Measurements from ENCODE around the gene C1R. TPM values are rescaled to one million over a fixed set of nuclear protein-coding genes. Genes with fewer than 3 reads are reported as not detected.
A peak's percentile ranks its signal among the peaks of the same experiment; 100 is the strongest.

The C1R gene
- total RNA-seq, 1 donor from 2014 or later, result 35.1 TPM

DNA sequence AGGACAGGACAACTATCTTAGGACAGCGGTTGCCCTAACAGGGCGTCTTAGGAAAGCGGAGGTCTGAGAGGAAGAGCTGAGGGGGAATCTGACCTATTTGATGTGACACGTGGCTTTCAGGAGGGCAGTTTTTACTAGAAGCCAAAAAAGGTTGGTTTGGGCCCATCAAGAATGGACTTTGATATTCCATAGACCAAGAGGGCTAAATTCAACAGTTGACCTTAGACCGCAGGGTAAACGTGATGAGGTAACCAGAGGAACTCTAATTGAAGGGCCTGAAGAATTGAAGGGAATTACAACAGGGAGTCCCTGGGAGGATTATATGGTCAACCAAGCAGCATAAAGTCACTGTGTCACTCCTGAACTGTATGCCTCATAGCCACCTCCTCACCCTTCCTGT is 20.2 kb downstream of the C1R start:
- Mint-ChIP-seq H3K27me3 (ENCODE audit: unreplicated experiment) (peaks cover 44% of the 10 kb centered on the region), H3K36me3 (ENCODE audit: unreplicated experiment) (no peaks in the 10 kb centered on the region)

DNA sequence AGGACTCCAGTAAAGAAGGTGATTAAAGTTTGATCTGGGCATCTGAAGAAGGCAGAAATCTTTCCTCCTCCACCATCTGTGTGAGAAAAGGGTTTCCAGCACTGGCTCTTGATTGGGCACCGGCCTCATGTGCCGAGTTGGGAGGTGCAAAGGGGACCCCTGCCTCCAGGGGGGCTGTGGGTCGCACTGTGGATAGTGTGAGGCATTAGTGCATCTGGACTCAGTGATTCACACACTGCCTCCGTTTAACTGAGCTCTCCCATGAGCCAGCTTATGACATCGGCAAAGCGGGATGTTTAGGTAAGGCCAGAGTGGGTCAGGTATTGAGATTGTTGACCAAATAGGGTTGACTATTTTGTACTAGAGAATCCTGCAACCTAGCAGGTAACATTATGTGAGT is 22.9 kb downstream of the C1R start:
- H3K27me3 Mint-ChIP-seq (ENCODE audit: unreplicated experiment), result peaks cover 36% of the 10 kb centered on the region
- TF ChIP-seq, protein P1, sequence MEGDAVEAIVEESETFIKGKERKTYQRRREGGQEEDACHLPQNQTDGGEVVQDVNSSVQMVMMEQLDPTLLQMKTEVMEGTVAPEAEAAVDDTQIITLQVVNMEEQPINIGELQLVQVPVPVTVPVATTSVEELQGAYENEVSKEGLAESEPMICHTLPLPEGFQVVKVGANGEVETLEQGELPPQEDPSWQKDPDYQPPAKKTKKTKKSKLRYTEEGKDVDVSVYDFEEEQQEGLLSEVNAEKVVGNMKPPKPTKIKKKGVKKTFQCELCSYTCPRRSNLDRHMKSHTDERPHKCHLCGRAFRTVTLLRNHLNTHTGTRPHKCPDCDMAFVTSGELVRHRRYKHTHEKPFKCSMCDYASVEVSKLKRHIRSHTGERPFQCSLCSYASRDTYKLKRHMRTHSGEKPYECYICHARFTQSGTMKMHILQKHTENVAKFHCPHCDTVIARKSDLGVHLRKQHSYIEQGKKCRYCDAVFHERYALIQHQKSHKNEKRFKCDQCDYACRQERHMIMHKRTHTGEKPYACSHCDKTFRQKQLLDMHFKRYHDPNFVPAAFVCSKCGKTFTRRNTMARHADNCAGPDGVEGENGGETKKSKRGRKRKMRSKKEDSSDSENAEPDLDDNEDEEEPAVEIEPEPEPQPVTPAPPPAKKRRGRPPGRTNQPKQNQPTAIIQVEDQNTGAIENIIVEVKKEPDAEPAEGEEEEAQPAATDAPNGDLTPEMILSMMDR (IDR thresholded peaks at IDR 0.05), result no peak
- no peak for DNase-seq (ENCODE audit: extremely low spot score, unreplicated experiment)
- no peak overlapping the region for H3K27ac Mint-ChIP-seq (ENCODE audit: unreplicated experiment)
- H3K9me3 Mint-ChIP-seq (ENCODE audit: unreplicated experiment), result no peaks in the 10 kb centered on the region
- peaks cover 7% of the 10 kb centered on the region for H3K4me1 Mint-ChIP-seq (ENCODE audit: unreplicated experiment)
- no peak overlapping the region for H3K4me3 Mint-ChIP-seq (ENCODE audit: unreplicated experiment)
- H3K36me3 Mint-ChIP-seq (ENCODE audit: unreplicated experiment), result no peaks in the 10 kb centered on the region

More for the DNA sequence above, 20.2 kb downstream of the C1R start:
- H3K4me1 Mint-ChIP-seq (ENCODE audit: unreplicated experiment), result peaks cover 7% of the 10 kb centered on the region
- TF ChIP-seq, protein P1 (IDR thresholded peaks at IDR 0.05), result no peak
- DNase-seq (ENCODE audit: extremely low spot score, unreplicated experiment), result no peak
- H3K4me3 Mint-ChIP-seq (ENCODE audit: unreplicated experiment), result no peak overlapping the region
- H3K9me3 Mint-ChIP-seq (ENCODE audit: unreplicated experiment), result no peaks in the 10 kb centered on the region
- no peak overlapping the region for H3K27ac Mint-ChIP-seq (ENCODE audit: unreplicated experiment)

DNA sequence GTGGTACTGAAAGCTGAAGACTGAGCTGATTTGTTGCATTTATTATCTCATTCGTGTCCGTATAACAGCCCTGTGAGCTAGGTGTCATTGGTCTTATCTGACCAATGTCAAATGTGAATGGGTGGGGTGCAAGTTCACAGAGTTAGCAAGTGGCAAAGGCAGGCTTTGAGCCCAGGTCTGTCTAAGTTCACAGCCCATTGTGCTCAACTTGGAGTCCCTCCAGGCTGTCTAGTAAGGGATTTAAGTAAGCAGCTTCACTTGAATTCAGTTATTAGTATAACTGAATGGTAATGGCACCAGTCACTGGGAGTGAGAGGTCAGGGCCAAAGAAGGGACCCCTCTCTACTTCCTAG is 23.3 kb downstream of the C1R start:
- TF ChIP-seq, protein P1 (IDR thresholded peaks at IDR 0.05), result no peak
- H3K27ac Mint-ChIP-seq (ENCODE audit: unreplicated experiment), result peak overlapping the region; percentile 4
- peaks cover 7% of the 10 kb centered on the region for H3K4me1 Mint-ChIP-seq (ENCODE audit: unreplicated experiment)
- no peak for DNase-seq (ENCODE audit: extremely low spot score, unreplicated experiment)
- H3K36me3 Mint-ChIP-seq (ENCODE audit: unreplicated experiment), result no peaks in the 10 kb centered on the region
- no peak overlapping the region for H3K4me3 Mint-ChIP-seq (ENCODE audit: unreplicated experiment)
- H3K9me3 Mint-ChIP-seq (ENCODE audit: unreplicated experiment), result no peaks in the 10 kb centered on the region
- peaks cover 32% of the 10 kb centered on the region for H3K27me3 Mint-ChIP-seq (ENCODE audit: unreplicated experiment)

DNA sequence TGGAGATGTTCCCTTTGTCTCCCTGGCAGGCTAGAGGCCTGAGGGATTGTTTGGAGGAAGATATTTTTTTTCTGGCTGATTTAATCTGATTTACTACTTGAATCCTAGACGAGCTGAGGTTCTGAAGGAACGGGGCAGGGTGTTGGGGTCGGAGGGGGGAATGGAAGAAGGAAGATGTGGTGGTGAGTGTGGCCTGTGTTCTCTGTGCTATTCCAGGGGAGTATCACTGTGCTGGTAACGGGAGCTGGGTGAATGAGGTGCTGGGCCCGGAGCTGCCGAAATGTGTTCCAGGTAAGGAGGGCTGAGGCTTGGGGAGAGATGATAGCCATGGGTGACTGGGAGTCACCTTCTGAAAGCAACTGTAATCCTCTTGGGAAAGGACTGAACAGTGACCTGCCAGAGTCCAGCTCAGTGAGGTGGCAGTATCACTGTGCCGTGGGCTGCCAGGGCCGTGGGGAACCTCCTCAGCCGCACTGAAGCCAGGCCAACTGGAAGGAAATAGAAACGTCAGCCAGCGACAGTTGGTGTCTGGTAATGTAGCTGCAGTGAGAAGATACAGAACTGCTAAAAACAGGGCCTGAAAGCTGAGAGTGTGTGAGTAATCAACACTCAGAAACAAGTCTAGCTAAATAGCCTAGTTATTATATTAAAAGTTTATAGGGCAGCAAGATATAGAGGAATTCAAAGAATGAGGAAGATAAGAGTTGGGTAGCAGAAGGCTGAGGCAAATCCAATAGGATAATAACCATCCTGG is 23.8 kb downstream of the C1R start:
- no peak for DNase-seq (ENCODE audit: extremely low spot score, unreplicated experiment)
- Mint-ChIP-seq H3K27ac (ENCODE audit: unreplicated experiment) (peak overlapping the region; percentile 4), H3K36me3 (ENCODE audit: unreplicated experiment) (no peaks in the 10 kb centered on the region), H3K4me1 (ENCODE audit: unreplicated experiment) (peaks cover 7% of the 10 kb centered on the region), H3K9me3 (ENCODE audit: unreplicated experiment) (no peaks in the 10 kb centered on the region), H3K4me3 (ENCODE audit: unreplicated experiment) (no peak overlapping the region), H3K27me3 (ENCODE audit: unreplicated experiment) (peaks cover 28% of the 10 kb centered on the region)
- TF ChIP-seq, protein P1 (IDR thresholded peaks at IDR 0.05), result no peak

DNA sequence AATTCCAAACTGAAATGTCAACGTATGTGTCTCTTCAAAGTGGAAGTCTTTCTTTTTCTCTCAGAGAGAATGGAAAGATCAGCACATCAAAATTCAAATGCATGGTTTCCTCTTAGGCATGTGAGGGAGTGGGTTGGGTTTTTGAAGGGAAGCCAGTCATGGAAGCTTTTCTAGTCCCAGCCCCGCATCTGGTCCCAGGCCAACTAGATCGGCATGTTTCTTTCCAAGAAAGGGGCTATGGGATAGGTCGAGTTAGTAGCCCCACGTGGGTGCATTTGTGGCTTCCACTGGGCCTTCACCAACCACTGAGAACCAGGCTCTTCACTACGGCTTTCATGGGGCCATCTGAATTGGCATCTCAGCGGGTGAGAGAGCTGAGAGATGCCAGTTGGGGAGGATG is 25.1 kb downstream of the C1R start:
- TF ChIP-seq, protein P1 (IDR thresholded peaks at IDR 0.05), result no peak
- no peaks in the 10 kb centered on the region for H3K9me3 Mint-ChIP-seq (ENCODE audit: unreplicated experiment)
- no peak overlapping the region for H3K4me3 Mint-ChIP-seq (ENCODE audit: unreplicated experiment)
- peaks cover 10% of the 10 kb centered on the region for H3K4me1 Mint-ChIP-seq (ENCODE audit: unreplicated experiment)
- H3K36me3 Mint-ChIP-seq (ENCODE audit: unreplicated experiment), result no peaks in the 10 kb centered on the region
- no peak for DNase-seq (ENCODE audit: extremely low spot score, unreplicated experiment)
- peaks cover 20% of the 10 kb centered on the region for H3K27me3 Mint-ChIP-seq (ENCODE audit: unreplicated experiment)
- no peak overlapping the region for H3K27ac Mint-ChIP-seq (ENCODE audit: unreplicated experiment)
